RWPE1 (cell line): ENCODE measurements around the gene DCTN4.

Experiments
- CTCF ChIA-PET: fragments of 350-600 bp; sonication (Branson Sonifier 250); formaldehyde crosslinking; extraction: SDS; loops from one replicate; lab custom pipeline; 2021; lab: Yijun Ruan, JAX
- POLR2A ChIA-PET: fragments of 400-600 bp; formaldehyde crosslinking; extraction: SDS; loops from one replicate; lab custom pipeline; 2020; ENCODE audit warnings: antibody characterized with exemption; ENCODE audit not compliant: low non-redundant PET; lab: Yijun Ruan, JAX
- DNase-seq: peaks from one replicate; pipeline ENCODE4 v3.0.0; 2012; ENCODE audit warnings: low spot score
- H3K27ac ChIP-seq: fragments of 450-650 bp; 2 replicates; pipeline ENCODE4 v1.5.1; 2017
- CTCF ChIP-seq: fragments of 450-650 bp; conservative IDR thresholded peaks from 2 replicates; pipeline ENCODE4 v1.5.1; 2017; ENCODE audit warnings: low read depth, mild to moderate bottlenecking

The DCTN4 gene

GRCh38 chr5:150731669-150732242 lies 27.1 kb downstream of the DCTN4 start:
- TF ChIP-seq CTCF: no peak
- no peak overlapping the region for H3K27ac ChIP-seq
- ChIA-PET POLR2A (no interaction called here), CTCF (interaction anchor here (1.1 kb wide), 1 partner anchor 18 kb away, joined by 3 read pairs; no protein-coding TSS in a partner anchor)
- DNase-seq: no peak

GRCh38 chr5:150729859-150730258 lies 29.0 kb downstream of the DCTN4 start:
- ChIA-PET CTCF (no interaction called here), POLR2A (no interaction called here)
- no peak for DNase-seq
- no peak for TF ChIP-seq CTCF
- no peak overlapping the region for H3K27ac ChIP-seq

GRCh38 chr5:150723845-150724244 lies 35.0 kb downstream of the DCTN4 start:
- CTCF ChIA-PET: no interaction called here
- no peak for DNase-seq
- H3K27ac ChIP-seq: no peak overlapping the region
- TF ChIP-seq CTCF: no peak
- POLR2A ChIA-PET: no interaction called here

- peak; percentile 44 for TF ChIP-seq CTCF
- CTCF ChIA-PET: no interaction called here
- no peak overlapping the region for H3K27ac ChIP-seq
- peak; percentile 22 for DNase-seq
- POLR2A ChIA-PET: no interaction called here
Observed at GRCh38 chr5:150710165-150710564, 48.7 kb downstream of the DCTN4 start.

GRCh38 chr5:150706776-150707390 lies 51.9 kb downstream of the DCTN4 start:
- CTCF ChIA-PET: interaction anchor here (0.6 kb wide), 1 partner anchor 148 kb away, joined by 3 read pairs; no protein-coding TSS in a partner anchor
- POLR2A ChIA-PET: no interaction called here
- TF ChIP-seq CTCF: no peak
- DNase-seq: no peak
- H3K27ac ChIP-seq: no peak overlapping the region

GRCh38 chr5:150703762-150704161 lies 55.1 kb downstream of the DCTN4 start:
- ChIA-PET POLR2A (interaction anchor here (0.6 kb wide), 1 partner anchor 32 kb away, joined by 5 read pairs; no protein-coding TSS in a partner anchor), CTCF (no interaction called here)
- no peak for TF ChIP-seq CTCF
- no peak overlapping the region for H3K27ac ChIP-seq
- no peak for DNase-seq
